ENCODE data around the gene LIN7C.

DNA sequence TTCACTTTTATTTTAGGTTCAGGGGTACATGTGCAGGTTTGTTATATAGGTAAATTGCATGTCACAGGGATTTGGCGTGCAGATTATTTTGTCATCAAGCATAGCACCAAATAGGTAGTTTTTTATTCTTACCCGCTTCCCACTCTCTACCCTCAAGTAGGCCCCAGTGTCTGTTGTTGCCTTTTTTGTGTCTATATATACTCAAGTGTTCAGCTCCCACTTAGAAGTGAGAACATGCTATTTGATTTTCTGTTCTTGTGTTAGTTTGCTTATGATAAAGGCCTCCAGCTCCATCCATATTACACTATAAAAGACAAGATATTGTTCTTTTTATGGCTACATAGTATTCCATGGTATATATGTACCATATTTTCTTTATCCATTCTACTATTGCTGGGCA, 28.5 kb upstream of the LIN7C start:
- no peak for TF ChIP-seq EZH2phosphoT487 (IDR thresholded peaks at IDR 0.05; ENCODE audit: borderline replicate concordance)
- TF ChIP-seq, protein P1, sequence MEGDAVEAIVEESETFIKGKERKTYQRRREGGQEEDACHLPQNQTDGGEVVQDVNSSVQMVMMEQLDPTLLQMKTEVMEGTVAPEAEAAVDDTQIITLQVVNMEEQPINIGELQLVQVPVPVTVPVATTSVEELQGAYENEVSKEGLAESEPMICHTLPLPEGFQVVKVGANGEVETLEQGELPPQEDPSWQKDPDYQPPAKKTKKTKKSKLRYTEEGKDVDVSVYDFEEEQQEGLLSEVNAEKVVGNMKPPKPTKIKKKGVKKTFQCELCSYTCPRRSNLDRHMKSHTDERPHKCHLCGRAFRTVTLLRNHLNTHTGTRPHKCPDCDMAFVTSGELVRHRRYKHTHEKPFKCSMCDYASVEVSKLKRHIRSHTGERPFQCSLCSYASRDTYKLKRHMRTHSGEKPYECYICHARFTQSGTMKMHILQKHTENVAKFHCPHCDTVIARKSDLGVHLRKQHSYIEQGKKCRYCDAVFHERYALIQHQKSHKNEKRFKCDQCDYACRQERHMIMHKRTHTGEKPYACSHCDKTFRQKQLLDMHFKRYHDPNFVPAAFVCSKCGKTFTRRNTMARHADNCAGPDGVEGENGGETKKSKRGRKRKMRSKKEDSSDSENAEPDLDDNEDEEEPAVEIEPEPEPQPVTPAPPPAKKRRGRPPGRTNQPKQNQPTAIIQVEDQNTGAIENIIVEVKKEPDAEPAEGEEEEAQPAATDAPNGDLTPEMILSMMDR (conservative IDR thresholded peaks at IDR 0.05; ENCODE audit: low read length) = no peak

All from Loucy (cell line).